ENCODE results near the gene ABCC12.

The ABCC12 gene

DNA sequence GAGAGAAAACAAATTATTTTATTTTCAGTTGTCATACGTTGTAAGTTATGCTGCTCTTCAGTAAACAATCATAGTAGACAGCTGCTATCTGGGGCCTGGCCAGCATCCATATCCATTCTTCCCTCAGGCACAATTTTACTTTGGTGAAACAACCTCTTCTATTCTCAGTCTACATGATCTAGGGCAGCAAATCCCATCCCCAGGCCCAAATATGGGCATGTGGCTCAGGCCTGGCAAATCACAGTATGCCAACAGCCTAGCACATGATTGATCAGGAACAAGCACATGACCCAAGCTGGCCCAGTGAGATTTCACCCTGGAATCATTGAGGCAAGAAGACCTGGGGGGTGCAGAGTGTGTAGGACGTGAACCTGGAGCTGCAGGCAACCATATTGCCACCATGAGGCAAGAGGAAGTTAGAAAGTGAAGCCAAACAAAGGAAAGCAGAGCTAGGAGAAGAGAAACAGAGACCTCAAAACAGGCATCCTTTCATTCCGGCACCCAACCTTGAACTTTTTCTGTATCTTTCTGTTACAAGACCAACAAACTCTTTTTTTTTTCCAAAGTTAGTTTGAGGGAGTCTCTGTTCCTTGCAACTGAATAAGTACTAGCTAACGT lies 10.3 kb upstream of the ABCC12 start:
- no peak for DNase-seq

DNA sequence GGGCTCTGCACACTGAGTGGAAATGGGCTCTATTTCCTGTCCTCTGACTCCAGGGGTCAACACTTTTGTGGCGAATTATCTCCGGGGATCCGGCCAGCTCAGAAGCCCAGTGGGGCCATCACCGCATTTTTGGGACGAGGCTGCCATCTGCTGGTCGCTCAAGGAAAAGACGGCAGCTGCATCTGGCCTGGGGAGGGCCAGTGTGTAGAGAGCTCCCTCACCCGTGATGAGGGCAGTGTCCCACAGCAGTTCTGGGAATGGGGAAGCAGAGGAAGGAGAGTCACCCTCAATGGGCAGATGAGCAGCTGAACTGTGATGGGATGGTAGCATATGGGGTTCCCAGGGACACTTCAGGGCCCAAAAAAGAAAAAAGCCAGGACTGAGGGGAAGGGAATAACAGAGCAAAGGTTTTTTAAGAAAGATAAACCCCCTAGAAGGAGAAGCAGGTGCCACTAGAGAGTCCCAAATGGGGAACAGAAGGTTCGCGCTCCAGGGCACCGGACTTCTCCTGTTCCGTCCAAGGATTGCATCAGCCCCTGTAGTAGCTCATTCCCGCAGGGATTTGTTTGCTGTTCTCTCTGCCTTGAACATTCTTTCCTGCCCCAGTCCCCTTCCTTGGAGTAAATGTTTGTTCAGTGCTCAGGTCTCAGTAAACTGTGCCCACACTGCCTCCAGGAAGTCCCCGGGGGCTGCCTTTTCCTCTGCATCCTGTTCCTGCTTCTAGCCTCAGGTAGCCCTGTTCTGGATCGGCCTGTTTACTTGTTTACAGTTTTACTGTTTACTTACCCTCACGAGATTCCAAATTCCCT lies 9.3 kb upstream of the ABCC12 start:
- DNase-seq: peak; percentile 49

DNA sequence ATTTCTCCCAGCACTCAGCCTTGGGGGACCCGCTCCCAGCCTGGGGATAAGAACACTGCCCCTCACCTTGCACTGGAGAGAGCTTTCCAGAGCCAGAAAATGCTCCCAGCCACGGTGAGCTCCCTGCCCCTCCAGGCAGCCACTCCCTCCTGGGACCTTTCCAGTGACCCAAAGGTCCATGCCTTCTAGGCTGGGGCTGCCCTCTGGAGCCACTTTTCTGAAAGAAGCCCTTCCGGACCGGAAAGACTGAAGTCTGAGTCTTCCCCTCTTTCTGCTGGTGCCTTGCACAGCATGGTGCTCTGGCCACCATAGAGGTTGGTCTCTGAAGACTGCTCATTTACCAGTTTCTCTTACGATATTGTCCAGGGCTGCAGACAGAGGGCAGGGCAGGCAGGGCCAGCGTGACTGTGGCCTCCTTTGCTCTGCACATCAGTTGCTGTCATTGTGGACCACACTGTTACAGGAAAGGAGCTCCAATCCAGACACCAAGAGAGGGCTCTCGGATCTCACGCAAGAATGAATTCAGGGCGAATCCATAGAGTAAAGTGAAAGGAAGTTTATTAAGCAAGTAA lies 7.1 kb upstream of the ABCC12 start:
- DNase-seq: no peak

DNA sequence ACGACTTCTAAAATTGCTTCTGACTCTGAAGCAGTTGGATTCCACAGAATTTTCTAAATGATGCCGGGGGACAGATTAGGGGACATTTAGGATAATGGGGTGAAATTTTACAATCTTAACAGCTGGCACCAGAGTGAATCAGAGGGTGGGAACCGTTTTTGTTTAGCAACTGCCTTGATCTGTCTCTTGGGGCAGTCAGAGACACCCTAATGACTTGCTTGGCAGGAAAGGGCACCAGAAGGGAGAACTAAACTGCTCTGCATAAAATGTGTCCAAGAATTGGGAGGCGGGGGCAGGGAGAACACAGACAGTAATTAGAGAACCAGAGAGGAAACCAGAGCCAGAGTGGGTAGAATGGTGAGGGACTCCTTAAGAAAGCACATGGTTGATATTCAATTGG lies 6.1 kb upstream of the ABCC12 start:
- DNase-seq: no peak

DNA sequence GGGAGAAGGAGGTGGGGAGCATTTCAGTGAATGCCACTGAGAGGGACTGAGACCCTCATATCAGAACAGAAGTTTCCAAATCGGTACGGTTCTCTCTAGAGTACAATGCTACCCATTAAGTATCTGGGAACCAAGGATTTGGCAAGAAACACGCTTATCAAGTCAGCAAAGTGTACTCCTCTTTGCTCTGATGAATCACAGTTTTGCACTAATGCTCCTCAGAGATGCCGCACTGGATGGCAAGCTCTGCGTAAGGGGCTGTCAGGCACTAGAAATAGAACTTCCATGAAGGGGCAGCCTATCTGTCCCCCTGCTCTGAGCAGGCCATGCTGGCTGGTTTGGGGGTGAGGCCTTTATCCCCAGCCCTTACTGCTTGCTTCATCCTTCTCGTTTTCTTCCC lies 4.8 kb upstream of the ABCC12 start:
- DNase-seq: no peak

DNA sequence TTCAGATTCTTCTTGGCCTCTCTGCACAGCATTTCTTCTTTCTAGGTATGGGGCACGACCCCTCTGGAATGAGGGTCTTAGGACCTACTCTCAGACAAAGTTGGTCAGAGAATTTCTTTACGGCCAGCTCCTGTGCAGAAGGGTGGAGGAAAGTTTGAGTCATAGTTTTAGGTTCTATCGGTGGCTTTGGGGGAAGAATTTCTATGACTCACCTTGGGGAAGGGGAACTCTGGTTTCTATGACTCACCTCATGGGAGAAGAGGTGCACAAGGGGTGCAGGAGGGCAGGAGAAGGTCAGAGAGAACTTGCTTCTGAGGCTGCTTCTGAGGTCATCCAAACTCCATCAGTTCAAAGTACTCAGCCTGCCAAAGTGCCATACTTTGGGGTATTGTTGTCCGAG lies 2.5 kb upstream of the ABCC12 start:
- no peak for DNase-seq

DNA sequence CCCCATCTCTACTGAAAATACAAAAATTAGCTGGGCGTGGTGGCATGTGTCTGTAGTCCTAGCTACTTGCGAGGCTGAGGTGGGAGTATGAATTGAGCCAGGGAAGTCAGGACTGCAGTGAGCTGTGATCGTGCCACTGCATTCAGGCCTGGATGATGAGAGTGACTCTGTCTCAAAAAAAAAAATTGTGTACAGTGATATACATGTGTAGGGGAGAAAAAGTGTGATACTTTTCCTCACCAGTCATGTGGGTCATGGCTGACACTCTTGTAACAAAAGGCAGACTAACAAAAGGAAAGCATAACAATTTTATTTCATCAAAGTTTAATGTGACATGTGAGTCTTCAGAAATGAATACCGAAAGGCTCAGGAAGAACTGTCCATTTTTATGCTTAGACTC lies 2.0 kb upstream of the ABCC12 start:
- DNase-seq: no peak

DNA sequence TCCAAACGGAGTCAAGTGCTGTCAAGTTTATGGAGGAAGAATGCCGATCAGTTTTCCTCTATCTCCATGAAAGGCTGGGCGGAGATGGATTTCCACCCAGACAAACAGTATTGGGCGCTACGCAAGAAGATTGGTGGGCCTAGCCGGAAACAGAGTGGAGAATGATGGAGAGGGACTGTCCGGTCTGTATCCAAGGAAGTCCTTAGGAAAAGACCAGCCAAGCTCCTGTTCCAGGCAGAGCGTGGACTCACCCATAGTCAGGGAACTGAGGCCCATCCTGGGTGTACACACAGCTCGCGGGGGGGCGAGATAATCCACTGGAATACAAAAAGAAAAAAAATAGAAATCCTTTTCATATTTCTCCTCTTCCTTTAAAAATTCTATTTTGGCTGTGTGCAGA lies 1.5 kb upstream of the ABCC12 start:
- DNase-seq: no peak

DNA sequence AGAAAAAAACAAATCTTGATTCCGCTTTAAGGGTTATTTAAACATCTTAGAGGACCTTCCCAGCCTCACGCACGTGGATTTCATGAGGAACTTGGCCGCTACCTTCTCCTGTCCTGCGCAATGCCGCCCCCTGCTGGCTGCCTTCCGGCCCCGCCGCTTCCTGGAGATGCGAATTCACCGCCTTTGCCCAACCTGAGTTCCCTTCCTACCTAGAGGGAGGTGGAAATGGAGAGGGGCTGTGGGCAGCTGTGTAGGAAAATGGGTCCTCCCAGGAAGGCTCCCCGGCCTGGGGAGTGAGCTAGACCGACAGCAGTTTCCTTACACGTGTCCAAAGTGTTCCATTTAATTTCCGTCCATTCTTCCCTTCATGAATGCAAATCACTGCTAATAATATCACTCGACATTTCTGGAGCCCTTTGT lies 1.0 kb upstream of the ABCC12 start:
- peak; percentile 37 for DNase-seq

DNA sequence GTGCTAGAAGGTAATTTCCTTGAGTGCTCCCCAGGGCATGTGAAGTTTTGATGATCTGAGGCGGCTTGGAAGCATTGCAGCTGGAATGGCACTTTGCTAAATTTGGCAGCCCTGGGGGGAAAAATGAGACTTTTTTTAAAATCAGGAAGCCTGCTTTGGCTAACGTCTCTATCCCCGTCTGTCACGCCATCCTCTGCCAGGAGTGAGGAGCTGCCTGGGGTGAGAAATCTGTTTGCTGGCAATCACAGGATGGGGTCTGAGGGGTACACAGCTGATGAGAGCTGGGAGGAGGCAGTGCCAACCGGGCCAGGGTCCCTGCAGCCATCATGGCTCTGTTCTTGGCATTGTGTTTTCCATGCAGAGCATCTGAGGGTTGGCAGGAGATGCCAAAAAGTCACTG lies 2.0 kb downstream of the ABCC12 start:
- DNase-seq: no peak

DNA sequence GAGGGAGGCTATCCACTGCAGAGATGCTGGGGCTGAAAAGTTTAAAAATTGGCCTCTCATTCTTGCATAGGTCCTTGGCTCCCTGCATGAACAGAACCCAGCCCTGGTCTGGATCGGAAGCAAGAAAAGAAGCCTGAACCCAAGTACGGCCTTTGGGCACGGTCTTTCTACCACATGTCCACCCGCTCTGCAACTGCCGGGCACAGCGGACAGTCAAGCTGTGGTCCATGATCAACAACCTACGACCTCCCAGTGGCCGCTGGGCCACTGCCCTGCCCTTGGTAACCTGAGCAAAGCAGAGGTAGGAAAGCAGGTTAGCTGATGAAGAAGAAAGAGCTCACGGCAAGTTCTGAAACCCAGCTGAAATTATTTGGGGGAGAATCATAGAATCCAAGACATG lies 3.6 kb downstream of the ABCC12 start:
- DNase-seq: no peak

DNA sequence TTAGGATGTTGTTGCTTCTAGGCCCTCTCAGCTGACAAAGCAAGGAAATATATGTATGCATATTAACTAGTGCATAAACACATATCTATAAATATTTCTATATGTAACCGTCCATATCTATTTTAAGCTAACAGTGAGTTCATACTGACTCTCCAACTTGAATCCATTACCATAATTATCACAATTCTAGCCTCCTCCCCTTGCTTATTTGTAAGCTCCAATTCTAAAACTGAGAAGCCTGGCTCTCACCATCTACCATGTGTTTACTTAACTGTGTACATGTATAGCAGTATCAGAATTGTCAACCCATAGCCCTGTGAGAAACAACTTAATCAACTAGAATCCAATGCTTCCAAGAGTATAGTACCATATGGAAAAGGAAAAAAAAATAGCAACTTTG lies 5.1 kb downstream of the ABCC12 start:
- no peak for DNase-seq

DNA sequence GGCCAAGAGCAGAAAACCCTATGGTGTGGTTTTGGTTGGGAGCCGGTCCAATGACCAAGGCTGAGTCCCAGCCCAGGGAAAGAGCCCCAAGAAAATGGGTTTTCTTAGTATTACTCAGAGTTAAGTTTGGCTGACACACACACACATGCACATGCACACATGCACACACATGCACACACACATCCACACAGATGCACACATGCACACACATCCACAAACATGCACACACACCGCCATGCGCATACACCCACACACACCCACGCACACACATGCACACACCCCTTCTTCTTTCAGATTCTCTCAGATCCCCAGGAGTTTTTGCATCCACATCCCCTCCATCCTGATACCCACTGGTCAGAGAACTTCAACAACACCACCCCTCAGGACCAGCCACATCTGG lies 9.1 kb downstream of the ABCC12 start:
- no peak for DNase-seq

DNA sequence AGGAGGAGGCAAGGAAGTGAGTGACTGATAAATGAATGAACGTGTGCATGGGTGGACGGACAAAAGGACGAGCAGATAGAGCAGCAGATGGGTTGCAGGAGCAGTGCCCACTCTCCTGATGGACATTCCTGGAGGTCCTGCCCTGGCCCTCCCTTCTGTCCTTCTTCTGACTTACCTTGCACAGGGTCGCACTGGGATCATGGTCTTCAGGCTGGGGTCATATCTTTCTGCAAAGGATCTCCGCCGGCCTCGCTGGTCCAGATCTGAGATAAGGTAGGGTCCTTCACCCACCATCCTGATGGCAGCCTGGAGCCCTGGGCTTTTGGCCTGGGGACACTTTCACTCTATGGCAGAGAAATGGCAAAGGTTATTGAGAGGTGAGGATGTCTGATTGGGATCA lies 9.7 kb downstream of the ABCC12 start:
- DNase-seq: no peak

DNA sequence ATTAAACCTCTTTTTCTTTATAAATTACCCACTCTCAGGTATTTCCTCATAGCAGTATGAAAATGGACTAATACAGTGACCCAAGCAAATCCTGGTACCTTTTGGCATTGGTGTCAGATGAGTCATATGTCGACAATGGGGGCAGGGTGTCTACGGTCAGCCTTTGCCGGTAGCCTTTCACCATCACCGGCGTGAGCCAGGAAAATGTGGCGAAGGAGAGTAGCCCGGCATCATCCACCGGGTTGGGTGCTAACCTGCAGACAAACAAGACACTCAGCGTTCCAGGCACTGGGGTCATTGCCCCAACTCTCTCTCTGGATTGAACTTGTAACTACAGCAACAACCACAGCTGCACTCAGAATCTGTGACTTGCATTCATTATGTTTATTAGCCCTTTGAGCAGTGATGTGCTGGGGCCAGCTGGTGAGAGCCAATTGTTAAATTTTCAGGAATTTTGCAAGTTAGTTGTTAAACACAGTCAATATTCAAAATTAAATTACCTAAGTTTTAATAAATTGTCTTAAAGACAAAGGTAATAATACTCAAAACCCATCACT lies 11.9 kb downstream of the ABCC12 start:
- no peak for DNase-seq

DNA sequence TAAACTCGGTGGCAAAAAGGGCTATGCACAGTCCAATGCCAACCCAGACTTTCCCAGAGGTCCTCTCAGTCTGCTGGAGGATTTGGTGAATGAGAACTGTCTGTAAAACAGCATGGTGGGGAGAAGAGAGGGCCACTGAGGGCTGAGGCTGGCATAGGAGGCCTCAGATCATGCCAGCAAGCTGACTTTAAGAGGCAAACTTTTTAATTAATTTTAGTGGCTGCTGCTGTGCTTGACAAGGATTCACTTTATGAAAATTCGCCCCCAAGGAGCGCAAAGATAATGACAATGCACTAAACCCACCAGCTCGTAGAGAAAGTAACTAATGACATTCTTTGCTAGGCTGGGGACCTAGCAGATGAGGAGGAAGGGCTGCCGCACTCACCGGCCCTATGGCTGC lies 15.0 kb downstream of the ABCC12 start:
- DNase-seq: no peak

DNA sequence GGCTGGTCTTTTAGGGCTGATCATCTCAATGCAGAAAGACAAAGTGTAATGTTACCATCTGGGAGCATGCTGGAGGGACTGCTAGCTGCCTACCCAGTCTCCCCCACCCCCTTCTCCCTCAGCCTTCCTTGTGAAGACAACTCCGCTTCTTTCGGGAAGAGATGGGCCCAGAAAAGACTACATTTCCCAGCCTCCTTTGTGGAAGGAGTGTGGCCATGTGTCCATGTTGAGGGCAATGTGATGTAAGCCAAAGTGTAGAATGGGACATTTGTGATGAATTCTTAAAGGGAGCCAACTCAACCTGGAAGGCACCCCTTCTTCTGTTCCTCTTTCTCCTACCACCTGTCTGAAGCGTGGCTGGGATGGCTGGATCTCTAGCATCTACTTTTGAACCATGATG lies 16.3 kb downstream of the ABCC12 start:
- DNase-seq: no peak

DNA sequence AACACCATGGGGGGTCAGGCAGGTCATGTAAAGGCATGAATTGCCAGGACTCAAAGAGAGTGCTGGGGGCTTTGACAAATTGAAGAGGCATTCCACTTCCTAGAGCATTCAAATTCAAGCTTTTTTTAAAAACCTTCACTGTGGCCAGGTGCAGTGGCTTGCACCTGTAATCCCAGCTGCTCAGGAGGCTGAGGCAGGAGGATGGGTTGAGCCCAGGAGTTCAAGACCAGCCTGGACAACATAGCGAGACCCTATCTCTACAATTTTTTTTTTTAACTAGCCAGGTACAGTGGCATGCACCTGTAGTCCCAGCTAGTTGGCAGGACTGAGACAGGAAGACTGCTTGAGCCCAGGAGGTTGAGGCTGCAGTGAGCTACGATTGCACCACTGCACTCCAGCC lies 17.2 kb downstream of the ABCC12 start:
- DNase-seq: no peak

DNA sequence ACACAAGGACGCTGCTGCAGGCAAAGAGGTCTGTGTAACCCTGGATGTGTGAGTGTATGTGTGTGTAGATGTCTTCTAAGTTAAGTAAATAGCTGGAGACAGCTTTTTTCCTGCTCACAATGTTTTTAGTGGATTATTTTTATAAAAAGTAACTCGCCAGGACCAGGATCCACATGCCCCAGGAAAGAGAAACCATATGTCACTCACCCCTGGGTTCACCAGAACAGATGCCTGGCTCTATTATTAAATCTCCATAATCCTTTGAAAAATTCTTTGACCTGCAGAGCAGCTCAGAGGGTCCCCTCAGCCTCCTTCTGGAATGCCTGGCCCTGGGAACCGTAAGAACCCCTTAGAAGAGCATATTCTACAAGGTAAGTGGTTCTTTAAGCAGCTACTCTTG lies 18.0 kb downstream of the ABCC12 start:
- no peak for DNase-seq

DNA sequence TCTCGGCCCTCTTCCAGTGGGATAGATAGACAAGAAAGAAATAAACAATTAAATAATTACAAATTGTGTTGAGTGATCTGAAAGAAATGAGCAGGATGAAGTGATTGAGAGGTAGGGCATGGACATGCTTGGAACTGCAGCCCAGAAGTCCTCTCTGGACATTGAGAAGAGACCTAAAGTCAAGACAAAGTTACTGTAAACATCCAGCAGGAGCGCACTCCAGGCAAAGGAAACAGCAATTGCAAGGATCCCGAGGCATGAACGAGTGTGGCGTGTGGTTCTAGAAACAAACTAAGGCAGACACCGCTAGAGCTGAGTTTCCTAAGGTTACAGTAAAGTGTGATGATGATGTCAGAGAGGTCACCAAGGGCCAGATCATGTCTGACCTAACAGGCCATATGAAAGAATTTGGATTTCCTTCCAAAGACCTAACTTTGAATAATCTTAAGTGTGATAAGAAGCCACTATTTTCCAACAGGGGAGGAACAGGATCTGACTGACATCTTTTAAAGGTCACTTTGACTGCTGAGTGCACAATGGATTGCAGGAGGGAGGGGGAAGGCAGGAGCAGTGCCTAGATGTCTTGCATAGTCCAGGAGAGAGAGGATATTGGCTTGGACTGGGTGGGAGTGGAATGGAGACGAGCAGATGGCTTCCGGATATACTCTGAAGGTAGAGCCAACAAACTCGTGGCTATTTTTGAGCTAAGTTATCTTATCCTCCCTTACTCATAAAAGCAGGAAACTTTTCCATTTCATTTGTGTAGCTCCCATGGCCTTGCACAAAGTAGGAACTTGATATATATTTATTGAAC lies 19.0 kb downstream of the ABCC12 start:
- no peak for DNase-seq

DNA sequence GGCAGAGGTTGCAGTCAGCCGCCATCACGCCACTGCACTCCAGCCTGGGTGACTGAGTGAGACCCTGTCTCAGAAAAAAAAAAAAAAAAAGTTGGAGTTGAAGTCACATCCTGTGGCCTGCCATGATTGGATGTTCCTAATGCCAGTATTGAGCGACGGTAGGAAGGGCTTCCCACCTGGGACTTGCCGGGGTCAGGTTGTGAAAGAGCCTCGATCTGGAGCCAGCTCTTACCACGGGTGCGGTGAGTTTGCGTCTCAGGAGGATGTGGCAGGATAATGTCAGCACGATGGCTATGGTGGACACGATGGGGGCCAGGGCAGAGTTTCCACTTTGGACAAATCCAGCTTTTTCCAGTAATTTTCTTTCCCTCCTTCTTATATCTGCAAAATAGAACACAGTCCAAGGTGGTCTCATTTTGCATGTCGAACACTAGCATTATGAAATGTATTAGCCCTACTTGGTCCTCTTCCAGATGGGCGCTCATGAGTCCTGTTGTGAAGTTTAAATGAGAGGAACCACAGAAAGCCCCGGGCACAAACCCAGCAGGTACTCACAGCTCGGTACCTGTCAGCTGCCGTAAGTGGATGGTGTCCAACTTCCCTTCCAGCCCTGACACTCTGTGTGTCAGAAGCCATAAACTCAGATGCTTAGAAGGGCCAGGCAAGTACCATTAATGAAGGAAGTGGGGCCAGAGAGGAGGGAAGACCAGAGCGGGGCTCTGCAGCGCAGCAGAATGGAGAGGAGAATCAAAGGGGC lies 22.2 kb downstream of the ABCC12 start:
- no peak for DNase-seq

DNA sequence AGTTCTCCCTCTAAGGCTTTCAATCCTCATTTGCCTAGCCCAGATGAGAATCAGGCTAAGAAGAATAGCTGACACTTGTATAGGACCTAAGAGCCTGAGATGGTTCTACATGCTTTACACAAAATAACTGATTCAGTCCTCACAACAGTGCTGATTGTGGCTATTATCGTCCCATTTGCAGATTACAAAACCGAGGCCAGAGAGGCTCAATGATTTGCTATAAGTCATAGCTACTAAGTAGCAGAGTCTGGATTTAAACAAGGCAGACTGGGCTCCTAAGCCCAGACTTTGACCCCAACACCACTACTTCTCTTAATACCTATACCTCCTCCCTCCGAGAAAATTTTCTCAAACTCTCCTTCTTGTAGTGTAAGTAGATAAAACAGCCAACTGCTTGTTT lies 23.1 kb downstream of the ABCC12 start:
- no peak for DNase-seq

Measured in NCI-H146 (cell line).